NCI-H1436 (cell line): ENCODE data around the gene KLHL2.

Experiments used
- DNase-seq: peaks from one replicate; lab custom pipeline; 2025; lab: John Stamatoyannopoulos, UW

The KLHL2 gene

GRCh38 chr4:165289423-165289785, 82.0 kb downstream of the KLHL2 start:
- DNase-seq = no peak

GRCh38 chr4:165293061-165293460, 85.7 kb downstream of the KLHL2 start:
- DNase-seq = no peak

- no peak for DNase-seq
Observed at GRCh38 chr4:165293927-165294649, 86.7 kb downstream of the KLHL2 start.

- DNase-seq = no peak
Observed at GRCh38 chr4:165294907-165295306, 87.5 kb downstream of the KLHL2 start.

DNA sequence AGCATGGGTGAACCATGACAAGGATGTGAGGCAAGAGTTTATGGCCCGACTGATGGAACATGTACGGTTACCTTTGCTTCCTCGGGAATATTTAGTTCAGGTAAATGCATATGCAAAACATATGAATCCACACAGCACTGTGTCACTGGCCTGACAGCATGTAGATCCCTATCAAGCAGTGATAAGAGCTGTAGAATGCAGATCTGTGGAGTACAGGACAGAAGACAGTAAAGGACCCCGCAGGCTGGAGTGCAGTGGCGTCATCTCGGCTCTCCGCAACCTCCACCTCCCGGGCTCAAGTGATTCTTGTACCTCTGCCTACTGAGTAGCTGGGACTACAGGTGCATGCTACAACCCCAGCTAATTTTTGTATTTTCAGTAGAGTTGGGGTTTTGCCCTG, 90.3 kb downstream of the KLHL2 start:
- no peak for DNase-seq

GRCh38 chr4:165299399-165300060, 92.2 kb downstream of the KLHL2 start:
- DNase-seq = no peak

DNA sequence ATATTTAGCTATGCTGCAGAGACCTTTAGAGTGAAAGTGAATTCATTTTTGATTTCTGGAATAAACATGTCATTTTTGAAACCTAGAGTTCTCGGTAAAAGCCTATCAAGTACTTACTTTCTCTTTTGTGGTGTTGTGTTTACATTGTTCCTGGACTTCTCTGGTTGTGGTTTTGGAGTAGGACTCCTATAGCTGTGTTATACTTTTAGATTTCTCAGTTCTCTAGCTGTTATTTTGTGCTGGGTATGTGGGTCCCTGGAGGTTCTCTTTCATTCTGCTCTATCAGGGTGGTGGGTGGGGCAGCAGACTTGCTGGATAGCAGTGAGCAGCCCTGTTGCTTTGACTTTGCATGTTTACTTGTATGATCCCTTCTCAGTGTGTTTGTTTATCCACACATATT, 94.5 kb downstream of the KLHL2 start:
- no peak for DNase-seq

GRCh38 chr4:165302658-165303057, 95.3 kb downstream of the KLHL2 start:
- no peak for DNase-seq

DNA sequence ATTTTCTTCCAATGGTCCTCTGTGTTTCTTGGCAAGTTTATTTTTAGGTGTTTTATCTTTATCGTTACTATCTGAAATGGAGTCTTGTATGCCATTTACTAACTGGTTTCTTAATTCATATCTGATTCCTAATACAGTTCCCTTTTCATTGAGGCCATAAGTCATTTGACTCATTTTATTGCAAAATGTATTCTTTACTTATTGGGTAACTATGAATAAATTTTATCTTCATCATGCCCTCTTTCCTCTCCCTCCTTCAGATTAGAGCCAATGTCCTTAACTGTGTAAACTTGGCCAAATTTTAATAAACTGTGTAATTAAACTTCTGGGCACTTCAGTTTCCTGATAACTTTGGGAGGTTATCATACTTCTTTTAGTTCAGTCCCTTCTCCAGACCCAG, 100.8 kb downstream of the KLHL2 start:
- no peak for DNase-seq

DNA sequence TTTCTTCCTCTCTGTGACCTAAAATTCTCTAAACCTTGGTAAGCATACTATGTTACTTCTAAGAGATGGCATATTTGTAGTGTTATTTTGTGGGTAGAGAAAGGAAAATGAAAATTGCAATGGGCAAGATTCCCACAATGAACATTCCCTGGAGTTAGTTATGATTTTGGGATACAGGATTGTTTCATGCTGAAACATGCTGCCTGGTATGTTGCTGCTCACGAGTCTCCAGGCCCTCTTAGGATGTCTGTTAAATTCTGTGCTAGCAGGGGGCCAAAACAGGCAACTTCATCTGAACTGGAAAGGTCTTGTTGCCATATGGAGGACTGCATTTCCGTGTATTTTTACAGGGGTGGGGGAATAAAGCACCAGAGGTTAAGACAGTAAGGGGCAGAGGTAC, 101.2 kb downstream of the KLHL2 start:
- no peak for DNase-seq

GRCh38 chr4:165309456-165309855, 102.1 kb downstream of the KLHL2 start:
- DNase-seq = no peak

GRCh38 chr4:165312506-165312905, 105.1 kb downstream of the KLHL2 start:
- no peak for DNase-seq

DNA sequence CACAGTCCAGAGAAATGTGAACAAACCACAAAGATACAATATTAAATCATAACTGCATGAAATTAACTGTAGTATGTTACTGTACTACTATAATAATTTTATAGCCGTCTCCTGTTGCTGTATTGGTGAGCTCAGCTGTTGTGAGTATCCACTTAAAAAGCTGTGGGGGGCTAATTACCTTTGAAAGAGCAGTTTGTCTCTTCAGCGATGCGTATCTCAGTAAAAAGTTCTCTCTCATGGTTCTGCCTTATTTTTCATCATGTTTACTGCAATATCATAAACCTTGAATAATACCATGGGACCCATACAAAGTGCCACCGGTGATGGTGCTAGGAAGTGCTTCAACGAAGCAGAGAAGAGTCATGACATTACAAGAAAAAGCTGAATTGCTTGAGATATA, 111.7 kb downstream of the KLHL2 start:
- DNase-seq = no peak

DNA sequence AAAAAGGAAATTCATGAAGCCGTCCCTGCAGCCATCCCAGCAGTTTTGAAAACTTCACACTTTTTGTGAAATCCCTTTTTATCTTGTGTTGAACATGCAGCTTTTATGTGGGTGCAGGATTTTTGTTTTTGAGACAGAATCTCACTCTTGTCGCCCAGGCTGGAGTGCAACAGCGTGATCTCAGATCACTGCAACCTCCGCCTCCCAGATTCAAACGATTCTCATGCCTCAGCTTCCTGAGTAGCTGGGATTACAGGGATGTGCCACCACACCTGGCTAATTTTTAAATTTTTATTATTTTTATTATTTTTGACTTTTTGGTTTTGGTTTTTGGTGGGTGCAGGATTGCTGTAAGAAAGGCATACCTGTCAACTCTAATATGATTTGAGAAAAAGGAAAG, 112.1 kb downstream of the KLHL2 start:
- DNase-seq = no peak

DNA sequence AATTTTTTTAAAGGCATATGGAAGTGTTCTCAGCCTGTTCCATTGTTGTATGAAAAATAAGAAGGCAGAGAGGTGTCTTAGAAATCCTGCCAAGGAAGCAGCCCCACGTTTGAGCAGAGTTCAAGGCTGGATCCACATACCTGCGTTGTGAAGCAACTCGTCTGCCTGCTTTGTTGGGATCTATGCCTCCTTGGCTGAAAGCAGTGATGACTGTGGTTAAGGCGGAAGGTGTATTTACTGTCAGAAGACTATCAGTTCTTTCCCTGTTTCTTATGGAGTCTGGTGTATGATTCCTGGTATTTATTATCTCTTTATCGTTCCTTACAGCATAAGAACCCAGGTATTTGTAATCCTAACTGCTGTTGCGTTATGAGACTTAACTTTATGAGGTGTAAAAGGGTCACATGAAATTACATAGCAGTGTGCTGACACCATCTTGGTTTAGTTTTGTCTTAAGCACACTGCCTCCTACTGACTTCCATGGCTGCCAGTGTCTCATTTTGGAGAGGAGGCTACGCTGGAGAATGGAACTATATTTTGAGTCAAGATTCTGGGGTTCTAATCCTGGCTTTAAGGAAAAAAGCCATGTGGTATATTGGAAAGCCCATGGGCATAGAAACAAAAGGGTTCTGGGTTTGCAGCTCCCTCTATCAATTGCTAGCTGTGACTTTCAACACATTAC, 117.0 kb downstream of the KLHL2 start:
- no peak for DNase-seq

DNA sequence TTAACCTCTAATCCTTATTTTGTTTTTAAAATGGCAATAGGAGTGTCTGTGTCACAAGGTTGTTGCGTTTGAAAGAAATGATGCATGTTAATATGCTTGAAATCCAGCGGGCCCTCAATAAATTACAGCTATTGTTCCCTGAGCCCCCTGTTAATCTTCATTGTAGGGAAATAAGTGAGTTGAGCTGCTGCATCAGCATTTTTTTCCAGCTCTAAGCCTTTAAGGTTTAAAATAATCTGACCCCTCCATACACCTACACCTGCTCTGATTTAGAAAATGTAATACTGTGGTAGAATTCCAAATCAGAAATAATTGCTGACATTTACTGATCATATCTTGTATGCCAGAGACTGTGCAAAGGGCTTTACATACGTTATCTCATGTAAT, 117.5 kb downstream of the KLHL2 start:
- DNase-seq = no peak

DNA sequence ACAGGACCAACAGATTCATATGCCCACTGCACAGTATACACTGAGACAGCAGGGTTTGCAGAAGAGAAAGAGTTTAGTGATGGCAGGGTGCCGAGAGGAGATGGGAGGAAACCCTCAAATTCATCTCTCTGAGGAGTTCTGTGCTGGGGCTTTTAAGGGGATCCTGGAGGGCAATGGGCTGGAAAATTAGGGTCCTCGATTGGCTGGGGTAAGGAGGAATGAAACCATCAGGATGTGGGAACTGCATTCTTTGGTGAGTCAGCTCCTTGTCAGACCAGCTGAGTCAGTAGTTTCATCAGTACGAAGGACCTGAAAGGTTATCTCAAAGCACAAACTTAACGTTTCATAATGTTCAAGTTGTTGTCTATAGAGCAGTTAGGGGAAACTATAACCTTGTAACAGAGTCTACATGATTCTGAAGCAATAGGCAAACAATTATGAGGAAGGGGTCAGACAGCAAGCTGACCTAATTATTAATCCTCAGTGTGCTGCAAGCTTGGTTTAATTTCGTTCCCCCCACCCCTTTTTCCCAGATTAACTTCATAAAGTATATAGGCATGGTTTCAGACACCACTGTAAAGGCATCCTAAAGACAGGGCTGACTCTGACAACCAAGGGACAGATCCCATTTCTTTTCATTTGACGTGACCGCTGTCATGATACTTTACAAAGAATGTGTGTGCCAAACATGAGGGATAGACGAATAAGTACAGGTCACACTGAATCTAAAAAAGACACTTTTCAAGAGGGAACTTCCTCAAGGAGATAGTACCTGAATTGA, 118.6 kb downstream of the KLHL2 start:
- no peak for DNase-seq

- no peak for DNase-seq
Observed at GRCh38 chr4:165326831-165327210, 119.5 kb downstream of the KLHL2 start.

DNA sequence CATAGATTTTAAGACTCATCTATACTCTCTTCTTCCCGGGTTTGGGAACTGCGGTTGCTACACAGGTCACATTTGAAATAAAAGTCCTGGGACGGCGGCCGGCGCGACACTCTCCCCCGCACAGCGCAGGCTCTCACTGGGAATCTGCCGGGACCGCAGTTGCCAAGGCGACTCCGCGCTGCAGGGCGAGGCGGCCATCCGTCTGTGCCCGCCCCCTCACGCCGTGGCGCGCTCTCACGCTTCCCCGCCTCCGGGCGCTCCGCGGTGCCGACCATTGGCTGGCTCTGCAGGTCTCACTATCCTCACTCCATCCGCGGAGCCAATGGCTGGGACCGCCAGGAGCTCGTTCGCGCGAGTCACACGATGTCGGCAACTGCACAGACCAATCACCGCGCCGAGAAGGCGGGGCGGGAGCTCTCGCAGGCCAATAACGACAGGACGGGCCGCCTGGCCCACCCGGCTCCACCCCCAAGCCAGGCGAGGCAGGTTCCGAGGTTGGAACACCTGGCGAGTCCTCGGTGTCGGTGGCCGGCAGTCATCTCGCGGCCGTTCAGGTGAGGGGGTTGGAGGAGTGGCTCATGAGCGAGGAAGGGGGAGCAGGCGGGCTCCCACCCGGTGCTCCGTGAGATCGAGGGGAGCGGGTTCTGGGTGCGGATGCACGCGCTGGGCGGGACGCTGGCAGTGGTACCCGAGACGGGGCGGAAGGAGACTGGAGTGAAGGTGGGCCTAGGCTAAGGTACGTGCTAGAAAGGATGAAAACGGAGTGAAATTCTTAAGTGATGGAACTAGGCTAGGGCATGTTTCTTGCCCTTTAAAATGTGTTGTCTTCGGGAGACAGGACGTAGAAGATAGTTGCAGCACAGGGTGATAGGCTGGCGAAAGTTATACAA, 120.1 kb downstream of the KLHL2 start, which contains the start of gene MSMO1:
MSMO1 (plus strand) TSS at position 459 of the 890 bp plus-strand sequence. CDS start 5,702 bp downstream, outside the sequence.
- DNase-seq = peak; percentile 98

GRCh38 chr4:165328101-165328425, 120.7 kb downstream of the KLHL2 start:
- no peak for DNase-seq

DNA sequence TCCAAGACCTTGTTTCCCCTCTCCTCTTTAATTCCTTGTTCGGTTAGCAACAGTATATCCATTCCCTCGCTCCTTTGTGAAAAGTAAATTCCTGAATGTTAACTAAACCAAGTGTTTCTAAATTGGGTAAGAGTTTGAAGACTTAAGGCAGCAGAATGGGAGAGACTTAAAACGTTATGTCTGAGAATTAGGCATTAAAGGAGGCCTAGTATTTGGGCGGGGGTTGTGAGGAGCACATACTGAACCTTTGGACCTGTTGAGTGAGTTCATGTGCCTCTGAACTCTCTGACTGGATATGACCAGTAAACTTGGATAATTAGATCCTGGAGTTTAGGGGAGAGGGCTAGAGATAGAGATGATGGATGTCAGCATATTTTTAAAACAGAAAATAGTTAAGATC, 121.3 kb downstream of the KLHL2 start:
- DNase-seq = no peak

- no peak for DNase-seq
Observed at GRCh38 chr4:165330071-165330470, 122.7 kb downstream of the KLHL2 start.
